Activated naive CD4-positive, alpha-beta T cell treated with anti-CD3 and anti-CD28 coated beads, Interleukin-2, amount 50 U/mL, for 24 hours (primary cell): ENCODE data around the gene NPW.

Source experiments
- H3K27ac Mint-ChIP-seq: one replicate; pipeline ENCODE4 v1.8.0; 2021; ENCODE audit warnings: mild to moderate bottlenecking, mixed read lengths
- H3K27me3 Mint-ChIP-seq: one replicate; pipeline ENCODE4 v1.8.0; 2021; ENCODE audit warnings: mixed read lengths
- H3K36me3 Mint-ChIP-seq: one replicate; pipeline ENCODE4 v1.8.0; 2021; ENCODE audit warnings: mixed read lengths
- H3K4me1 Mint-ChIP-seq: one replicate; pipeline ENCODE4 v1.8.0; 2021; ENCODE audit warnings: mixed read lengths
- H3K4me3 Mint-ChIP-seq: one replicate; pipeline ENCODE4 v1.8.0; 2021; ENCODE audit warnings: mild to moderate bottlenecking, mixed read lengths
- H3K9me3 Mint-ChIP-seq: one replicate; pipeline ENCODE4 v1.8.0; 2021; ENCODE audit warnings: mixed read lengths

NPW gene

GRCh38 chr16:1981398-1981836, 38.2 kb upstream of the NPW start, which contains the start of gene NOXO1:
NOXO1 (minus strand) TSS chr16:1981469; CDS start chr16:1981179, 290 bp downstream.
- Mint-ChIP-seq H3K27me3 (peaks cover 2% of the 10 kb centered on the region), H3K36me3 (peaks cover 5% of the 10 kb centered on the region), H3K4me3 (no peak within 1 kb of the TSS), H3K27ac (no peak within 1 kb of the TSS), H3K9me3 (no peaks in the 10 kb centered on the region), H3K4me1 (peaks cover 14% of the 10 kb centered on the region)

- H3K4me1 Mint-ChIP-seq = peaks cover 14% of the 10 kb centered on the region
- H3K36me3 Mint-ChIP-seq = peaks cover 7% of the 10 kb centered on the region
- peaks cover 2% of the 10 kb centered on the region for H3K27me3 Mint-ChIP-seq
- no peaks in the 10 kb centered on the region for H3K9me3 Mint-ChIP-seq
- no peak overlapping the region for H3K4me3 Mint-ChIP-seq
- H3K27ac Mint-ChIP-seq = no peak overlapping the region
These were observed 37.6 kb upstream of the NPW start for GRCh38 chr16:1982013-1982433.

GRCh38 chr16:1982991-1983543, 36.5 kb upstream of the NPW start:
- peaks cover 14% of the 10 kb centered on the region for H3K4me1 Mint-ChIP-seq
- H3K4me3 Mint-ChIP-seq = peak overlapping the region; percentile 81
- H3K27me3 Mint-ChIP-seq = peaks cover 2% of the 10 kb centered on the region
- H3K9me3 Mint-ChIP-seq = no peaks in the 10 kb centered on the region
- H3K36me3 Mint-ChIP-seq = peaks cover 4% of the 10 kb centered on the region
- peak overlapping the region; percentile 55 for H3K27ac Mint-ChIP-seq

- H3K4me3 Mint-ChIP-seq = peak within 1 kb of the TSS; percentile 81
- peaks cover 4% of the 10 kb centered on the region for H3K36me3 Mint-ChIP-seq
- peaks cover 17% of the 10 kb centered on the region for H3K4me1 Mint-ChIP-seq
- H3K27me3 Mint-ChIP-seq = peaks cover 5% of the 10 kb centered on the region
- H3K27ac Mint-ChIP-seq = peak within 1 kb of the TSS; percentile 55
- H3K9me3 Mint-ChIP-seq = no peaks in the 10 kb centered on the region
These were observed 35.8 kb upstream of the NPW start, which contains the start of gene GFER for GRCh38 chr16:1983544-1984346. GFER (plus strand) TSS chr16:1984193; CDS start chr16:1984219, 26 bp downstream.

GRCh38 chr16:1984347-1985225, 35.0 kb upstream of the NPW start:
- no peak overlapping the region for H3K27ac Mint-ChIP-seq
- H3K36me3 Mint-ChIP-seq = peaks cover 3% of the 10 kb centered on the region
- peaks cover 20% of the 10 kb centered on the region for H3K4me1 Mint-ChIP-seq
- peak overlapping the region; percentile 80 for H3K4me3 Mint-ChIP-seq
- peaks cover 11% of the 10 kb centered on the region for H3K27me3 Mint-ChIP-seq
- no peaks in the 10 kb centered on the region for H3K9me3 Mint-ChIP-seq

- Mint-ChIP-seq H3K4me1 (peaks cover 20% of the 10 kb centered on the region), H3K4me3 (peak overlapping the region; percentile 80), H3K36me3 (peaks cover 3% of the 10 kb centered on the region), H3K27ac (peak overlapping the region; percentile 30), H3K9me3 (no peaks in the 10 kb centered on the region), H3K27me3 (peaks cover 11% of the 10 kb centered on the region)
These were observed 34.0 kb upstream of the NPW start for GRCh38 chr16:1985466-1986150.

- no peak overlapping the region for H3K4me3 Mint-ChIP-seq
These were observed 32.4 kb upstream of the NPW start for GRCh38 chr16:1987198-1987597.

GRCh38 chr16:1989209-1990100, 30.1 kb upstream of the NPW start, which contains the start of gene SYNGR3:
SYNGR3 (plus strand) TSS chr16:1989970; CDS start chr16:1990103, 133 bp downstream.
- no peaks in the 10 kb centered on the region for H3K9me3 Mint-ChIP-seq
- H3K27me3 Mint-ChIP-seq = peaks cover 9% of the 10 kb centered on the region
- peak within 1 kb of the TSS; percentile 77 for H3K4me3 Mint-ChIP-seq
- H3K27ac Mint-ChIP-seq = no peak within 1 kb of the TSS
- peaks cover 3% of the 10 kb centered on the region for H3K36me3 Mint-ChIP-seq
- H3K4me1 Mint-ChIP-seq = peaks cover 29% of the 10 kb centered on the region

More at GRCh38 chr16:1987198-1987597, 32.4 kb upstream of the NPW start:
- peaks cover 3% of the 10 kb centered on the region for H3K36me3 Mint-ChIP-seq
- H3K27me3 Mint-ChIP-seq = peaks cover 9% of the 10 kb centered on the region
- H3K9me3 Mint-ChIP-seq = no peaks in the 10 kb centered on the region
- no peak overlapping the region for H3K27ac Mint-ChIP-seq
- H3K4me1 Mint-ChIP-seq = peaks cover 31% of the 10 kb centered on the region

- H3K36me3 Mint-ChIP-seq = peaks cover 3% of the 10 kb centered on the region
- no peak overlapping the region for H3K27ac Mint-ChIP-seq
- H3K27me3 Mint-ChIP-seq = peaks cover 9% of the 10 kb centered on the region
- no peaks in the 10 kb centered on the region for H3K9me3 Mint-ChIP-seq
- H3K4me3 Mint-ChIP-seq = no peak overlapping the region
- peaks cover 24% of the 10 kb centered on the region for H3K4me1 Mint-ChIP-seq
These were observed 29.6 kb upstream of the NPW start for GRCh38 chr16:1990101-1990350.

GRCh38 chr16:1990351-1991134, 29.0 kb upstream of the NPW start:
- H3K4me1 Mint-ChIP-seq = peaks cover 21% of the 10 kb centered on the region

GRCh38 chr16:1991135-1991551, 28.4 kb upstream of the NPW start:
- peaks cover 21% of the 10 kb centered on the region for H3K4me1 Mint-ChIP-seq
- H3K4me3 Mint-ChIP-seq = peak overlapping the region; percentile 77
- peaks cover 3% of the 10 kb centered on the region for H3K36me3 Mint-ChIP-seq
- H3K27me3 Mint-ChIP-seq = peaks cover 9% of the 10 kb centered on the region
- no peaks in the 10 kb centered on the region for H3K9me3 Mint-ChIP-seq
- peak overlapping the region; percentile 30 for H3K27ac Mint-ChIP-seq

More at GRCh38 chr16:1990351-1991134, 29.0 kb upstream of the NPW start:
- peaks cover 3% of the 10 kb centered on the region for H3K36me3 Mint-ChIP-seq
- H3K27me3 Mint-ChIP-seq = peaks cover 9% of the 10 kb centered on the region
- H3K4me3 Mint-ChIP-seq = peak overlapping the region; percentile 77
- no peaks in the 10 kb centered on the region for H3K9me3 Mint-ChIP-seq
- H3K27ac Mint-ChIP-seq = no peak overlapping the region

GRCh38 chr16:1991588-1991947, 28.0 kb upstream of the NPW start:
- Mint-ChIP-seq H3K36me3 (peaks cover 2% of the 10 kb centered on the region), H3K27me3 (peaks cover 9% of the 10 kb centered on the region)

GRCh38 chr16:1991948-1992703, 27.5 kb upstream of the NPW start:
- peaks cover 21% of the 10 kb centered on the region for H3K4me1 Mint-ChIP-seq
- H3K27ac Mint-ChIP-seq = no peak overlapping the region
- H3K4me3 Mint-ChIP-seq = peak overlapping the region; percentile 77
- H3K36me3 Mint-ChIP-seq = no peaks in the 10 kb centered on the region
- no peaks in the 10 kb centered on the region for H3K9me3 Mint-ChIP-seq
- H3K27me3 Mint-ChIP-seq = peaks cover 9% of the 10 kb centered on the region

More at GRCh38 chr16:1991588-1991947, 28.0 kb upstream of the NPW start:
- peak overlapping the region; percentile 77 for H3K4me3 Mint-ChIP-seq
- no peak overlapping the region for H3K27ac Mint-ChIP-seq
- no peaks in the 10 kb centered on the region for H3K9me3 Mint-ChIP-seq
- H3K4me1 Mint-ChIP-seq = peaks cover 21% of the 10 kb centered on the region
